HCT116 (cell line): ENCODE results near the gene LCNL1. TPM values are rescaled to one million over a fixed set of nuclear protein-coding genes. Genes with fewer than 3 reads are reported as not detected.

Source experiments
- ATAC-seq: fragments of 200-7000 bp; cut with Tn5 transposase; 2 replicates; pipeline ENCODE4 v1.9.1; 2020; ENCODE audit warnings: mild to moderate bottlenecking, moderate library complexity
- BruUV-seq: library from RNA; stranded (reverse); fragments of 400-500 nt; replicated peaks from 2 replicates; lab custom pipeline; 2021; lab: Mats Ljungman, UMichigan
- CTCF ChIA-PET: fragments of 300-600 bp; sonication (Branson Sonifier 250); formaldehyde crosslinking; loops from one replicate; lab custom pipeline; 2021; ENCODE audit warnings: antibody characterized with exemption; lab: Charles Lee
- POLR2A ChIA-PET: fragments of 300-600, 350-600 bp; sonication (Branson Sonifier 250); formaldehyde crosslinking; loops from one replicate; lab custom pipeline; 2021; ENCODE audit warnings: antibody characterized with exemption; lab: Charles Lee
- RAD21 ChIA-PET, 2 experiments: fragments of 300-600 bp; sonication (Branson Sonifier 250); formaldehyde crosslinking; loops; one replicate each; lab custom pipeline; 2023; ENCODE audit warnings: low total read pairs in 2 of 2; ENCODE audit not compliant: uncharacterized antibody in 2 of 2, unreplicated experiment in 2 of 2, low non-redundant PET in 1 of 2; lab: Charles Lee
- DNase-seq: peaks from one replicate; pipeline ENCODE4 v3.0.0-alpha.2; 2010; ENCODE audit warnings: low read depth, low spot score
- H2AFZ ChIP-seq: fragments of 200-600 bp; shearing (Covaris generic), sonication (generic); 2 replicates; pipeline ENCODE4 v1.6.1; 2017; ENCODE audit warnings: low read depth, mixed run types, mixed read lengths, antibody characterized with exemption, low read length; ENCODE audit not compliant: poor library complexity, severe bottlenecking
- H3K27ac ChIP-seq: 2 replicates; pipeline ENCODE4 v1.5.1; 2012; ENCODE audit warnings: low read depth, low read length
- H3K27me3 ChIP-seq: fragments of 200-600 bp; sonication (generic); 2 replicates; pipeline ENCODE4 v1.6.1; 2016; ENCODE audit warnings: mixed run types, low read length, mixed read lengths; ENCODE audit not compliant: insufficient read depth
- H3K36me3 ChIP-seq, 2 experiments: fragments of 200-500 bp in 1 of 2; fragments of 200-600 bp in 1 of 2; sonication (Bioruptor generic) in 1 of 2; sonication (generic) in 1 of 2; 2 replicates each; pipeline versions ENCODE4 v1.5.1 to v1.6.1; 2014 to 2016; ENCODE audit warnings: low read length in 2 of 2, inconsistent platforms in 1 of 2, mixed read lengths in 1 of 2, mixed run types in 1 of 2; ENCODE audit not compliant: insufficient read depth in 2 of 2, control insufficient read depth in 1 of 2
- H3K4me1 ChIP-seq, 2 experiments: fragments of 200-600 bp in 1 of 2; sonication (generic) in 1 of 2; 2 replicates each; pipeline versions ENCODE4 v1.5.1 to v1.6.1; 2012 to 2017; ENCODE audit warnings: low read length in 2 of 2, inconsistent platforms in 1 of 2, mild to moderate bottlenecking in 1 of 2, mixed read lengths in 1 of 2, mixed run types in 1 of 2, moderate library complexity in 1 of 2; ENCODE audit not compliant: insufficient read depth in 2 of 2, control insufficient read depth in 1 of 2
- H3K4me2 ChIP-seq: fragments of 200-600 bp; sonication (generic); 2 replicates; pipeline ENCODE4 v1.6.1; 2017; ENCODE audit warnings: mixed run types, low read length, mixed read lengths
- H3K4me3 ChIP-seq, 2 experiments: fragments of 200-600 bp in 1 of 2; sonication (generic) in 1 of 2; replicated peaks in 1 of 2; 2 replicates each; pipeline ENCODE4 v1.5.1; 2011 to 2016; ENCODE audit warnings: low read length in 2 of 2, control low read depth in 1 of 2, low read depth in 1 of 2, mild to moderate bottlenecking in 1 of 2, mixed read lengths in 1 of 2, mixed run types in 1 of 2
- H3K79me2 ChIP-seq: fragments of 200-600 bp; sonication (generic); 2 replicates; pipeline ENCODE4 v1.6.1; 2017; ENCODE audit warnings: mild to moderate bottlenecking, mixed run types, low read length, moderate library complexity, mixed read lengths; ENCODE audit not compliant: insufficient read depth
- H3K9ac ChIP-seq: fragments of 200-600 bp; sonication (generic); 2 replicates; pipeline ENCODE4 v1.6.1; 2016; ENCODE audit warnings: low read length, mixed read lengths
- H3K9me2 ChIP-seq: fragments of 200-600 bp; sonication (generic), shearing (Covaris generic); 2 replicates; pipeline ENCODE4 v1.6.1; 2017; ENCODE audit warnings: mixed run types, mild to moderate bottlenecking, moderate library complexity; ENCODE audit not compliant: insufficient read depth
- H3K9me3 ChIP-seq, 2 experiments: fragments of 200-500 bp in 1 of 2; fragments of 200-600 bp in 1 of 2; sonication (Bioruptor generic) in 1 of 2; sonication (generic) in 1 of 2; 2 replicates each; pipeline ENCODE4 v1.6.1; 2014 to 2017; ENCODE audit warnings: low read length in 2 of 2, mixed read lengths in 2 of 2, inconsistent platforms in 1 of 2, low read depth in 1 of 2, mild to moderate bottlenecking in 1 of 2, mixed run types in 1 of 2, moderate library complexity in 1 of 2; ENCODE audit not compliant: control insufficient read depth in 1 of 2, insufficient read depth in 1 of 2
- H4K20me1 ChIP-seq: fragments of 200-600 bp; sonication (generic), shearing (Covaris generic); 2 replicates; pipeline ENCODE4 v1.6.1; 2017; ENCODE audit warnings: mixed run types, mild to moderate bottlenecking, moderate library complexity; ENCODE audit not compliant: insufficient read depth
- CBX3 ChIP-seq: IDR thresholded peaks from 2 replicates; pipeline ENCODE4 v1.6.1; 2012; ENCODE audit warnings: low read depth
- CEBPB ChIP-seq: IDR thresholded peaks from 2 replicates; pipeline ENCODE4 v1.6.1; 2012; ENCODE audit warnings: low read depth
- EGR1 ChIP-seq: IDR thresholded peaks from 2 replicates; pipeline ENCODE4 v1.6.1; 2012; ENCODE audit warnings: low read depth
- EZH2 ChIP-seq: fragments of 200-600 bp; sonication (generic); IDR thresholded peaks from 2 replicates; pipeline ENCODE4 v1.6.1; 2017; ENCODE audit warnings: antibody characterized with exemption, mixed run types
- EZH2phosphoT487 ChIP-seq: fragments of 200-600 bp; IDR thresholded peaks from 2 replicates; pipeline ENCODE4 v1.6.1; 2018; ENCODE audit warnings: antibody characterized with exemption, borderline replicate concordance
- JUND ChIP-seq: IDR thresholded peaks from 2 replicates; pipeline ENCODE4 v1.6.1; 2012
- POLR2AphosphoS5 ChIP-seq: IDR thresholded peaks from 2 replicates; pipeline ENCODE4 v1.6.1; 2011; ENCODE audit warnings: mild to moderate bottlenecking, low read depth, low read length, moderate library complexity
- RAD21 ChIP-seq: IDR thresholded peaks from 2 replicates; pipeline ENCODE4 v1.6.1; 2012; ENCODE audit warnings: low read depth, mild to moderate bottlenecking
- SIN3A ChIP-seq: IDR thresholded peaks from 2 replicates; pipeline ENCODE4 v1.6.1; 2012; ENCODE audit warnings: low read depth
- SRF ChIP-seq: IDR thresholded peaks from 2 replicates; pipeline ENCODE4 v1.6.1; 2012; ENCODE audit warnings: low read depth
- TCF7L2 ChIP-seq: IDR thresholded peaks from 2 replicates; pipeline ENCODE4 v1.7.0; 2011; ENCODE audit warnings: borderline replicate concordance, inconsistent platforms; ENCODE audit not compliant: insufficient read depth, insufficient read length; ENCODE audit errors: extremely low read depth
- YY1 ChIP-seq: IDR thresholded peaks from 2 replicates; pipeline ENCODE4 v1.6.1; 2011; ENCODE audit warnings: low read length, low read depth, moderate library complexity, mild to moderate bottlenecking; ENCODE audit not compliant: insufficient replicate concordance; ENCODE audit errors: extremely low read depth
- ZFX ChIP-seq: fragments of 450-650 bp; IDR thresholded peaks from 2 replicates; pipeline ENCODE4 v1.6.1; 2017
- ZNF274 ChIP-seq: fragments of 200-500 bp; sonication (Bioruptor generic); IDR thresholded peaks from 2 replicates; pipeline ENCODE4 v1.6.1; 2014; ENCODE audit warnings: mild to moderate bottlenecking, low read depth, low read length, inconsistent platforms
- intact Hi-C: fragments of 100-400 bp; cut with micrococcal nuclease; formaldehyde crosslinking; loops from 2 replicates; pipeline ENCODE4 v1.10.0; 2022
- total RNA-seq: library from RNA; stranded (reverse); gene quantifications from one replicate; pipeline ENCODE4 v1.2.1, GENCODE V29; 2021; ENCODE audit not compliant: unreplicated experiment
- TF ChIP-seq, protein P1 (sequence below), 3 experiments: fragments of 200-600 bp in 1 of 3; sonication (generic) in 1 of 3; IDR thresholded peaks in 2 of 3; conservative IDR thresholded peaks in 1 of 3; 2 replicates each; pipeline ENCODE4 v1.5.1; 2012 to 2017; ENCODE audit warnings: low read depth in 2 of 3, low read length in 2 of 3, antibody characterized with exemption in 1 of 3, borderline replicate concordance in 1 of 3, control low read depth in 1 of 3, mild to moderate bottlenecking in 1 of 3, mixed read lengths in 1 of 3, mixed run types in 1 of 3, moderate library complexity in 1 of 3; ENCODE audit not compliant: insufficient read depth in 1 of 3
- TF ChIP-seq, protein P2 (sequence below): IDR thresholded peaks from 2 replicates; pipeline ENCODE4 v1.6.1; 2012

The LCNL1 gene
- total RNA-seq, 1 experiment from 2014 or later: 0.44 TPM

DNA sequence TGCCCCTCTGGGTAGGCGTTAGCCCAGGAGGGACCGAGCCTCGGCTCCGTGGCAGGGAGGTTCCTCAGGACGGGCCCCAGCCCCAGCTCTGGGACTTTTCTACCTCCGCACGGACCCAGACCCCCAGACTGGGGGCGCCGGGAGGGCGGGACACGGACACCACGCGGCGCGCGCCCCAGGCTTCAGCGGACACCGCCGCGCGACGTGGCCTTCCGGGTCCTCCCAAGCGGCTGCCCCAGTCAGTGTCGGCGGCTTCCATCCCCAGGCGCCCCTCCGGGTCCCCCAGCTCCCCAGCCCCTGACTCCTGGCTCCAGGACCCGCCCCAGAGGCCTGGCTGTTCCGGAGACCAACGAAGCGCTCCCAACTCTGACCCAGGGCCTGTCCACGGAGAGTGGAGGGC is 3.1 kb downstream of the LCNL1 start:
- RAD21 ChIA-PET: no interaction called here
- CTCF ChIA-PET: no interaction called here
- H3K9me3 ChIP-seq: no peaks in the 10 kb centered on the region; a peak in 1 of 4 replicates
- H3K4me1 ChIP-seq: peaks cover 0 to under 1% of the 10 kb centered on the region in 2 experiments; a peak in 2 of 4 replicates
- no peak overlapping the region for H2AFZ ChIP-seq
- TF ChIP-seq ZNF274: no peak
- no peaks in the 10 kb centered on the region for H3K79me2 ChIP-seq
- intact Hi-C loops: no loop called here
- H3K4me2 ChIP-seq: no peak overlapping the region
- no peaks in the 10 kb centered on the region for H3K27me3 ChIP-seq
- DNase-seq (no peak), ATAC-seq (no peak)
- H4K20me1 ChIP-seq: no peaks in the 10 kb centered on the region
- H3K4me3 ChIP-seq: no peak overlapping the region
- H3K9me2 ChIP-seq: no peaks in the 10 kb centered on the region
- H3K9ac ChIP-seq: no peak overlapping the region
- H3K36me3 ChIP-seq: no peaks in the 10 kb centered on the region
- BruUV-seq: no TSS peak
- POLR2A ChIA-PET: no interaction called here
- no peak overlapping the region for H3K27ac ChIP-seq

DNA sequence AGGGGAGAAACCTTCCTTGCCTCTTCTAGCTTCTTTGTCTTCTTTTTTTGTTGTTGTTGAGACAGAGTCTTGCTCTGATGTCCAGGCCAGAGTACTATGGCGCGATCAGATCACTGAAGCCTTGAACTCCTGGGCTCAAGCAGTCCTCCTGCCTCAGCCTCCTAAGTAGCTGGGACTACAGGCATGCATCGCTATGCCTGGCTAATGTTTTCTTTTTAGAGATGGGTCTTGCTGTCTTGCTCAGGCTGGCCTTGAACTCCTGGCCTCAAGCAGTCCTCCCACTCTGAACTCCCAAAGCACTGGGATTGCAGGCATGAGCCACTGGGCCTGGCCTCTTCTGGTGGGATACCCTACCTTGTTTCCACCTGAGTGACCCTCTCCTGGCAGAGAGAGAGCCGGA is 6.1 kb downstream of the LCNL1 start:
- Histone ChIP-seq H3K9ac (no peak overlapping the region), H3K36me3 (peaks cover 0 to 7% of the 10 kb centered on the region in 2 experiments; a peak in 2 of 4 replicates), H3K4me2 (no peak overlapping the region), H3K27me3 (no peaks in the 10 kb centered on the region), H2AFZ (no peak overlapping the region), H3K9me3 (no peaks in the 10 kb centered on the region; a peak in 1 of 4 replicates), H3K27ac (no peak overlapping the region), H3K4me3 (no peak overlapping the region), H3K4me1 (peaks cover 14 to 21% of the 10 kb centered on the region in 2 experiments; a peak in 3 of 4 replicates), H4K20me1 (no peaks in the 10 kb centered on the region), H3K79me2 (peaks cover 15% of the 10 kb centered on the region), H3K9me2 (no peaks in the 10 kb centered on the region)
- no peak for TF ChIP-seq EGR1
- TF ChIP-seq EZH2: no peak
- no peak for TF ChIP-seq CEBPB
- no peak for TF ChIP-seq JUND
- TF ChIP-seq POLR2AphosphoS5: no peak
- no peak for TF ChIP-seq EZH2phosphoT487
- TF ChIP-seq YY1: no peak
- no peak for TF ChIP-seq CBX3
- no peak for TF ChIP-seq RAD21
- no peak for TF ChIP-seq ZFX
- TF ChIP-seq ZNF274: no peak
- TF ChIP-seq SIN3A: no peak
- TF ChIP-seq, protein P1, sequence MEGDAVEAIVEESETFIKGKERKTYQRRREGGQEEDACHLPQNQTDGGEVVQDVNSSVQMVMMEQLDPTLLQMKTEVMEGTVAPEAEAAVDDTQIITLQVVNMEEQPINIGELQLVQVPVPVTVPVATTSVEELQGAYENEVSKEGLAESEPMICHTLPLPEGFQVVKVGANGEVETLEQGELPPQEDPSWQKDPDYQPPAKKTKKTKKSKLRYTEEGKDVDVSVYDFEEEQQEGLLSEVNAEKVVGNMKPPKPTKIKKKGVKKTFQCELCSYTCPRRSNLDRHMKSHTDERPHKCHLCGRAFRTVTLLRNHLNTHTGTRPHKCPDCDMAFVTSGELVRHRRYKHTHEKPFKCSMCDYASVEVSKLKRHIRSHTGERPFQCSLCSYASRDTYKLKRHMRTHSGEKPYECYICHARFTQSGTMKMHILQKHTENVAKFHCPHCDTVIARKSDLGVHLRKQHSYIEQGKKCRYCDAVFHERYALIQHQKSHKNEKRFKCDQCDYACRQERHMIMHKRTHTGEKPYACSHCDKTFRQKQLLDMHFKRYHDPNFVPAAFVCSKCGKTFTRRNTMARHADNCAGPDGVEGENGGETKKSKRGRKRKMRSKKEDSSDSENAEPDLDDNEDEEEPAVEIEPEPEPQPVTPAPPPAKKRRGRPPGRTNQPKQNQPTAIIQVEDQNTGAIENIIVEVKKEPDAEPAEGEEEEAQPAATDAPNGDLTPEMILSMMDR (IDR thresholded peaks at IDR 0.05 in 2 of 3, conservative IDR thresholded peaks at IDR 0.05 in 1 of 3; ENCODE audit: borderline replicate concordance in 1 of 3, insufficient read depth in 1 of 3, low read depth in 2 of 3, low read length in 2 of 3): no peak
- no peak for TF ChIP-seq TCF7L2
- no peak for TF ChIP-seq SRF
- TF ChIP-seq, protein P2, sequence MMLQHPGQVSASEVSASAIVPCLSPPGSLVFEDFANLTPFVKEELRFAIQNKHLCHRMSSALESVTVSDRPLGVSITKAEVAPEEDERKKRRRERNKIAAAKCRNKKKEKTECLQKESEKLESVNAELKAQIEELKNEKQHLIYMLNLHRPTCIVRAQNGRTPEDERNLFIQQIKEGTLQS: no peak
- ChIA-PET POLR2A (no interaction called here), CTCF (interaction anchor here (1.0 kb wide), 1 partner anchor 41 kb away, joined by 3 read pairs; no protein-coding TSS in a partner anchor), RAD21 (no interaction called here)
- intact Hi-C loops: no loop called here
- BruUV-seq: no TSS peak
- ATAC-seq (no peak), DNase-seq (no peak)
